ENCODE measurements around the gene ATOH8. TPM values are rescaled to one million over a fixed set of nuclear protein-coding genes. Genes with fewer than 3 reads are reported as not detected.

Gene ATOH8
- total RNA-seq, 2 donors from 2014 or later = 2.5 TPM

GRCh38 chr2:85748039-85748734 is 5.6 kb upstream of the ATOH8 start:
- H3K9me3 ChIP-seq = no peaks in the 10 kb centered on the region
- peaks cover 2% of the 10 kb centered on the region for H3K4me1 ChIP-seq
- no peak overlapping the region for H3K9ac ChIP-seq (ENCODE audit: low read depth in 2 of 2, low read length in 2 of 2)
- H3K27ac ChIP-seq = no peak overlapping the region
- H3K36me3 ChIP-seq = no peaks in the 10 kb centered on the region
- DNase-seq = no peak
- H3K4me3 ChIP-seq = no peak overlapping the region
- peaks cover 22% of the 10 kb centered on the region for H3K27me3 ChIP-seq
- TF ChIP-seq CTCF (IDR thresholded peaks at IDR 0.05) = no peak
- intact Hi-C loops (cut with DNase I) = no loop called here

- Histone ChIP-seq H3K36me3 (no peaks in the 10 kb centered on the region), H3K4me3 (no peak overlapping the region), H3K27me3 (peaks cover 32% of the 10 kb centered on the region), H3K9me3 (no peaks in the 10 kb centered on the region), H3K4me1 (peaks cover 3% of the 10 kb centered on the region), H3K9ac (ENCODE audit: low read depth in 2 of 2, low read length in 2 of 2) (no peak overlapping the region), H3K27ac (no peak overlapping the region)
- intact Hi-C loops (cut with DNase I) = no loop called here
- DNase-seq = no peak
- no peak for TF ChIP-seq CTCF (IDR thresholded peaks at IDR 0.05)
Observed at GRCh38 chr2:85748985-85749875, 4.6 kb upstream of the ATOH8 start.

- Histone ChIP-seq H3K9me3 (no peaks in the 10 kb centered on the region), H3K36me3 (no peaks in the 10 kb centered on the region), H3K4me1 (peaks cover 13% of the 10 kb centered on the region), H3K4me3 (no peak overlapping the region), H3K9ac (ENCODE audit: low read depth in 2 of 2, low read length in 2 of 2) (no peak overlapping the region), H3K27ac (no peak overlapping the region), H3K27me3 (peaks cover 49% of the 10 kb centered on the region)
- intact Hi-C loops (cut with DNase I) = loop anchor here (1.0 kb wide), 1 partner anchor 63 kb away; no protein-coding TSS in a partner anchor
- peak; percentile 79 for DNase-seq
- peak; percentile 65 for TF ChIP-seq CTCF (IDR thresholded peaks at IDR 0.05)
Observed at GRCh38 chr2:85750587-85751575, 2.9 kb upstream of the ATOH8 start.

GRCh38 chr2:85751627-85752026 is 2.2 kb upstream of the ATOH8 start:
- TF ChIP-seq CTCF (IDR thresholded peaks at IDR 0.05) = no peak
- H3K9ac ChIP-seq (ENCODE audit: low read depth in 2 of 2, low read length in 2 of 2) = no peak overlapping the region
- peaks cover 50% of the 10 kb centered on the region for H3K27me3 ChIP-seq
- H3K9me3 ChIP-seq = no peaks in the 10 kb centered on the region
- H3K4me3 ChIP-seq = no peak overlapping the region
- H3K36me3 ChIP-seq = no peaks in the 10 kb centered on the region
- intact Hi-C loops (cut with DNase I) = no loop called here
- H3K27ac ChIP-seq = no peak overlapping the region
- DNase-seq = no peak
- H3K4me1 ChIP-seq = peaks cover 13% of the 10 kb centered on the region

GRCh38 chr2:85753035-85753524 is 711 bp upstream of the ATOH8 start:
- H3K4me1 ChIP-seq = peaks cover 13% of the 10 kb centered on the region

More at GRCh38 chr2:85753035-85753524, 711 bp upstream of the ATOH8 start:
- Histone ChIP-seq H3K36me3 (no peaks in the 10 kb centered on the region), H3K27me3 (peaks cover 50% of the 10 kb centered on the region), H3K27ac (no peak overlapping the region), H3K9me3 (no peaks in the 10 kb centered on the region), H3K9ac (ENCODE audit: low read depth in 2 of 2, low read length in 2 of 2) (no peak overlapping the region), H3K4me3 (peak overlapping the region; percentile 62)
- intact Hi-C loops (cut with DNase I) = no loop called here
- no peak for DNase-seq
- TF ChIP-seq CTCF (IDR thresholded peaks at IDR 0.05) = no peak

Measured in colonic mucosa (tissue), 4 donors.